Activated naive CD4-positive, alpha-beta T cell treated with anti-CD3 and anti-CD28 coated beads, Interleukin-2, amount 10 ng/mL, durations not matched to agents 7 days and 5 days (primary cell): ENCODE measurements around the gene MOB1A.

ENCODE experiments used
- CTCF ChIA-PET: fragments of 350-600 bp; sonication (Branson Sonifier 250); formaldehyde crosslinking; loops from one replicate; lab custom pipeline; 2021; ENCODE audit warnings: antibody characterized with exemption; lab: Charles Lee
- DNase-seq: peaks from one replicate; pipeline ENCODE4 v3.0.0-alpha.2; 2020
- H3K27ac Mint-ChIP-seq: one replicate; pipeline ENCODE4 v1.8.0; 2021; ENCODE audit warnings: mild to moderate bottlenecking, moderate library complexity, mixed read lengths
- H3K27me3 Mint-ChIP-seq: one replicate; pipeline ENCODE4 v1.8.0; 2021; ENCODE audit warnings: mild to moderate bottlenecking, mixed read lengths
- H3K36me3 Mint-ChIP-seq: one replicate; pipeline ENCODE4 v1.8.0; 2021; ENCODE audit warnings: mixed read lengths
- H3K4me1 Mint-ChIP-seq: one replicate; pipeline ENCODE4 v1.8.0; 2021; ENCODE audit warnings: mixed read lengths
- H3K4me3 Mint-ChIP-seq: one replicate; pipeline ENCODE4 v1.8.0; 2021; ENCODE audit warnings: mild to moderate bottlenecking, moderate library complexity, mixed read lengths
- H3K9me3 Mint-ChIP-seq: one replicate; pipeline ENCODE4 v1.8.0; 2021; ENCODE audit warnings: mixed read lengths

MOB1A gene

DNA sequence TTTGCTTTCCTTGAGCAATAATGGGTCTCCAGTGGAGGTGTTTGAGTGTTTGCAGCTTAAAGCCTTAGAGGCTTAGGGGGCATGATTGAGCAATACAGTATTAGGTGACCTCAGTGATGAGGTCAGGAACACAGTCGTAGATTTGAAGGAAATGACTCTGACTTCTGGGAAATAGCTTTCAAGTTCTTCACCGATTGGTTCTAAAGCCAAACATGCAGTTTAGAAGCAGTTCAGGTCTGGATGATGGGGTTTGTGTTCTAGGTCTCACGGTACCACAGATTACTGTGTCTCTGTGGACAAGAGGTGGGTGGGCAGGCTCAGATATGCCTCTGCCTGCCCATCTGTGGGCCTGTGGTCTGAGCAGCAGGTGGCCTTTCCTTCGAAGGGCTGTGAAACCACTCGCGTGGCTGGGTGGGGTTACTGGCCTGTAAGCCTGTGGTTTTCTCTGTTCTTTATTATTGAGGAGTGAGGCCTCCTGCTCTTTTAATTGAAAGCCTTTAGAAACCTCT is 27.6 kb upstream of the MOB1A start:
- no peaks in the 10 kb centered on the region for H3K9me3 Mint-ChIP-seq
- peak overlapping the region; percentile 56 for H3K4me3 Mint-ChIP-seq
- peaks cover 74% of the 10 kb centered on the region for H3K36me3 Mint-ChIP-seq
- peaks cover 72% of the 10 kb centered on the region for H3K4me1 Mint-ChIP-seq
- CTCF ChIA-PET: interaction anchor here (1.0 to 1.9 kb wide), 3 partner anchors 27 to 55 kb away, joined by 3 to 13 read pairs (median 3); partner anchors contain the start of gene MOB1A
- DNase-seq: peak; percentile 65
- H3K27me3 Mint-ChIP-seq: no peaks in the 10 kb centered on the region
- H3K27ac Mint-ChIP-seq: peak overlapping the region; percentile 98

- CTCF ChIA-PET: interaction anchor here (1.0 to 1.9 kb wide), 3 partner anchors 27 to 54 kb away, joined by 3 to 13 read pairs (median 3); partner anchors contain the start of gene MOB1A
- Mint-ChIP-seq H3K4me3 (peak overlapping the region; percentile 56), H3K9me3 (no peaks in the 10 kb centered on the region), H3K27me3 (no peaks in the 10 kb centered on the region), H3K4me1 (peaks cover 78% of the 10 kb centered on the region), H3K36me3 (peaks cover 73% of the 10 kb centered on the region), H3K27ac (peak overlapping the region; percentile 98)
- DNase-seq: peak; percentile 50
These were observed 26.9 kb upstream of the MOB1A start for GRCh38 chr2:74205596-74205995.

DNA sequence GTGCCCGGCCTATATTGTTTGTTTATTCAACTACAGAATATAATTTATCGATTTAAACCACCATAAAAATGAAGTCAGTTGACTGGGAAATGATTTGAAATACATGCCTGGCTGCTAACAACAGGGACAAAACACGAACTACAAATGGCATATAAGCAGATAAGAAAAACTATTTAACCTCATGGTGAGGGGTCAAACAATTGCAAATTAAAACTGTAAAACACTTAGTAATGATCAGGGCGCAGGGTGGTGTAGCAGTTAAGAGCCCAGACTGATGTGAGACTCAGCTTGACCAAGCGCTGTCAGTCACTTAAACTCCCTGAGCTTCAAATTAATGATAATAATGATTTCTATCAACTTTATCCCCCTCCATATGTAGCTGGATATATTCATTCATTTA is 26.4 kb upstream of the MOB1A start:
- H3K4me1 Mint-ChIP-seq: peaks cover 83% of the 10 kb centered on the region
- H3K4me3 Mint-ChIP-seq: peak overlapping the region; percentile 56
- H3K36me3 Mint-ChIP-seq: peaks cover 71% of the 10 kb centered on the region
- H3K27me3 Mint-ChIP-seq: no peaks in the 10 kb centered on the region
- no peaks in the 10 kb centered on the region for H3K9me3 Mint-ChIP-seq
- no peak for DNase-seq
- H3K27ac Mint-ChIP-seq: peak overlapping the region; percentile 98
- CTCF ChIA-PET: interaction anchor here (1.0 to 1.9 kb wide), 4 partner anchors 26 to 85 kb away, joined by 3 to 13 read pairs (median 3); partner anchors contain the start of gene MOB1A

DNA sequence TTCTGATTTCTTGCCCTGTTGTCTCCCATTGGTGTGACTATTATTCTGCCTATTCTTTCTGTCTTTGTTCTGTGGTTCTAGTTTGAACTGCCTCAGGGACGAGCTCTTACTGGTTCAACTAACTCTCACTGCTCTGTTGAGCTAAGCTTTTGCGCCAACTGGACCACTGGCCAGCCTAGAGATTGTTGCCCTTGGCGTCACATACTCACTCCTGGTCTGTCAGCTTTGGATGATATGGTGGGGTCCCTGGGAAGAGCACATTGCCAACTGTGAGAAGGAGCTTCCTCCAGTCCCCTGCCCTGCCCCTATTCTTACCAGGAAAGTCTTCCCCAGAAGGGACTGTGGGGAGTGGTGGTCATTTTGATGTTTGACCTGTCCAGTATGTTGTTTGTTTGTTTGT is 25.8 kb upstream of the MOB1A start:
- no peaks in the 10 kb centered on the region for H3K9me3 Mint-ChIP-seq
- CTCF ChIA-PET: interaction anchor here (1.0 to 1.9 kb wide), 3 partner anchors 10 to 84 kb away, joined by 3 to 13 read pairs (median 3); partner anchors contain the start of gene MOB1A
- no peaks in the 10 kb centered on the region for H3K27me3 Mint-ChIP-seq
- H3K27ac Mint-ChIP-seq: peak overlapping the region; percentile 98
- DNase-seq: no peak
- peaks cover 84% of the 10 kb centered on the region for H3K4me1 Mint-ChIP-seq
- no peak overlapping the region for H3K4me3 Mint-ChIP-seq
- peaks cover 69% of the 10 kb centered on the region for H3K36me3 Mint-ChIP-seq

GRCh38 chr2:74201596-74201995 is 22.9 kb upstream of the MOB1A start:
- Mint-ChIP-seq H3K4me1 (peaks cover 84% of the 10 kb centered on the region), H3K9me3 (no peaks in the 10 kb centered on the region), H3K36me3 (peaks cover 50% of the 10 kb centered on the region), H3K27me3 (peaks cover 6% of the 10 kb centered on the region), H3K27ac (peak overlapping the region; percentile 78), H3K4me3 (peak overlapping the region; percentile 39)
- no peak for DNase-seq
- CTCF ChIA-PET: no interaction called here

DNA sequence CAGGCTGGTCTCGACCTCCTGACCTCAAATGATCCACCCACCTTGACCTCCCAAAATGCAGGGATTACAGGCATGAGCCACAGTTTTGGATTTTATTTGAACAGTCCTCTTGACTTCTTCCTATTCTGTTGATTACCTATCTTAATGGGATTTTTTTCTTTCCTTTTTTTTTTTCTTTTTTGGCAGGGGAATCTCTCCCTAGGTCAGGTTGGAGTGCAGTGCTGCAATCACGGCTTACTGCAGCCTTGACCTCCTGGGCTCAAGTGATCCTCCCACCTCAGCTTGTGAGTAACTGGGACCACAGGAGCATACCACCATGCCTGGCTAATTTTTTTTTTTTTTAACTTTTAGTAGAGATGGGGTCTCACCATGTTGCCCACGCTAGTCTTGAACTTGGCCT is 22.5 kb upstream of the MOB1A start:
- Mint-ChIP-seq H3K4me1 (peaks cover 80% of the 10 kb centered on the region), H3K36me3 (peaks cover 46% of the 10 kb centered on the region), H3K4me3 (peak overlapping the region; percentile 94), H3K27ac (peak overlapping the region; percentile 63), H3K9me3 (no peaks in the 10 kb centered on the region), H3K27me3 (peaks cover 6% of the 10 kb centered on the region)
- CTCF ChIA-PET: no interaction called here
- DNase-seq: no peak

- Mint-ChIP-seq H3K27ac (peak overlapping the region; percentile 99), H3K4me1 (peaks cover 67% of the 10 kb centered on the region), H3K36me3 (peaks cover 37% of the 10 kb centered on the region), H3K9me3 (no peaks in the 10 kb centered on the region), H3K4me3 (peak overlapping the region; percentile 94), H3K27me3 (peaks cover 6% of the 10 kb centered on the region)
- CTCF ChIA-PET: interaction anchor here (1.5 to 4.2 kb wide), 3 partner anchors 16 to 21 kb away, joined by 6 to 32 read pairs (median 7); partner anchors contain the start of gene MOB1A
- no peak for DNase-seq
These were observed 21.2 kb upstream of the MOB1A start for GRCh38 chr2:74199871-74200305.

- peak overlapping the region; percentile 99 for H3K27ac Mint-ChIP-seq
- DNase-seq: no peak
- no peaks in the 10 kb centered on the region for H3K9me3 Mint-ChIP-seq
- peaks cover 61% of the 10 kb centered on the region for H3K4me1 Mint-ChIP-seq
- peaks cover 6% of the 10 kb centered on the region for H3K27me3 Mint-ChIP-seq
- H3K36me3 Mint-ChIP-seq: peaks cover 34% of the 10 kb centered on the region
- CTCF ChIA-PET: interaction anchor here (0.7 to 4.2 kb wide), 8 partner anchors 15 to 374 kb away, joined by 3 to 32 read pairs (median 5); partner anchors contain the start of genes BOLA3 and MOB1A
- peak overlapping the region; percentile 94 for H3K4me3 Mint-ChIP-seq
These were observed 20.6 kb upstream of the MOB1A start for GRCh38 chr2:74199275-74199701.

GRCh38 chr2:74198461-74199274 is 20.0 kb upstream of the MOB1A start, which contains the start of gene MTHFD2:
Gene MTHFD2, plus strand, starts transcription at chr2:74198615. Its CDS starts 27 bp downstream, at chr2:74198642.
- peaks cover 28% of the 10 kb centered on the region for H3K36me3 Mint-ChIP-seq
- DNase-seq: peak; percentile 94
- H3K4me1 Mint-ChIP-seq: peaks cover 55% of the 10 kb centered on the region
- peak within 1 kb of the TSS; percentile 94 for H3K4me3 Mint-ChIP-seq
- no peaks in the 10 kb centered on the region for H3K9me3 Mint-ChIP-seq
- CTCF ChIA-PET: interaction anchor here (0.7 to 4.2 kb wide), 8 partner anchors 15 to 374 kb away, joined by 3 to 32 read pairs (median 5); partner anchors contain the start of genes BOLA3 and MOB1A
- H3K27me3 Mint-ChIP-seq: peaks cover 6% of the 10 kb centered on the region
- H3K27ac Mint-ChIP-seq: peak within 1 kb of the TSS; percentile 99

DNA sequence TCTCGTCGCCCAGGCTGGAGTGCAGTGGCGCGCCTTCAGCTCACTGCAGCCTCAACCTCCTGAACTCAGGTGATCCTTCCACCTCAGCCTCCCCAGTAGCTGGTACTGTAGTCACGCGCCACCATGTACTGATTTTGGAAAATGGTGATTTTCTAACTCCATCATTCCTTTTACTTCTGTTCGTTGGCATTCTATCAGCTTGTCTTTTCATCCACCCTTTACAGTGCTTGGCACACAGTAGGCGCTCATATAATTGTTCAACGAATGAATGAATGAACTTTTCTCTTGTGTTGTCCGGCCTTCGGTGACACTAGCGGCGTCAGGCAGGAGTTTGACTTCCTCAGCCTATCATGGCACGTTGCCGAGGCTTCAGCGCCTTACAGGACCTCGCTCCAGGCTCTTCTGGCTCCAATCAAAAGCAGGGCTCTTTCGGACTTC is 19.4 kb upstream of the MOB1A start:
- Mint-ChIP-seq H3K27me3 (peaks cover 6% of the 10 kb centered on the region), H3K4me1 (peaks cover 50% of the 10 kb centered on the region), H3K36me3 (peaks cover 22% of the 10 kb centered on the region), H3K27ac (peak overlapping the region; percentile 99), H3K4me3 (peak overlapping the region; percentile 94), H3K9me3 (no peaks in the 10 kb centered on the region)
- DNase-seq: peak; percentile 24
- CTCF ChIA-PET: interaction anchor here (0.5 to 4.2 kb wide), 6 partner anchors 14 to 268 kb away, joined by 4 to 32 read pairs (median 6); partner anchors contain the start of gene MOB1A

DNA sequence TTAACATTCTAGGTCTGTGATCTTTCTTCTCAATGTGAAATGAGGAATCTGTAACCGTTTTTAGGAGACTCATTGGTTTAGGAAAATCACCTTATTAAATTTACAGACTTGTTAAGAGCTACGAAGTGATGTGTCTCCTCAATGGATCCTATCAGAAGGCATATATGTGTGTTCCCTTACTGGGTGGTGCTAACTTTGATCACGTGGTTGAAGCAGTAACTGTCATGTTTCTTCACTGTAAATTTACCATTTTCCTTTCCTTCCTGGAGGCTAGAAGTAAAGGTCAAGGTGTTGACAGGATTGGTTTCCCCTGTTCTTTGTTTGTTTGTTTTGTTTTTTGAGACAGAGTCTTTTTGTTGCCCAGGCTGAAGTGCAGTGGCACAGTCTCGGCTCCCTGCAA is 18.4 kb upstream of the MOB1A start:
- peak overlapping the region; percentile 66 for H3K27ac Mint-ChIP-seq
- peaks cover 43% of the 10 kb centered on the region for H3K4me1 Mint-ChIP-seq
- DNase-seq: no peak
- peaks cover 11% of the 10 kb centered on the region for H3K27me3 Mint-ChIP-seq
- H3K9me3 Mint-ChIP-seq: no peaks in the 10 kb centered on the region
- CTCF ChIA-PET: interaction anchor here (0.9 to 4.2 kb wide), 3 partner anchors 18 to 46 kb away, joined by 3 to 32 read pairs (median 4); partner anchors contain the start of gene MOB1A
- H3K4me3 Mint-ChIP-seq: no peak overlapping the region
- peaks cover 19% of the 10 kb centered on the region for H3K36me3 Mint-ChIP-seq

GRCh38 chr2:74194799-74195198 is 16.1 kb upstream of the MOB1A start:
- H3K27ac Mint-ChIP-seq: no peak overlapping the region
- H3K4me3 Mint-ChIP-seq: no peak overlapping the region
- H3K4me1 Mint-ChIP-seq: peaks cover 21% of the 10 kb centered on the region
- CTCF ChIA-PET: no interaction called here
- DNase-seq: no peak
- peaks cover 10% of the 10 kb centered on the region for H3K36me3 Mint-ChIP-seq
- peaks cover 27% of the 10 kb centered on the region for H3K27me3 Mint-ChIP-seq
- H3K9me3 Mint-ChIP-seq: no peaks in the 10 kb centered on the region

DNA sequence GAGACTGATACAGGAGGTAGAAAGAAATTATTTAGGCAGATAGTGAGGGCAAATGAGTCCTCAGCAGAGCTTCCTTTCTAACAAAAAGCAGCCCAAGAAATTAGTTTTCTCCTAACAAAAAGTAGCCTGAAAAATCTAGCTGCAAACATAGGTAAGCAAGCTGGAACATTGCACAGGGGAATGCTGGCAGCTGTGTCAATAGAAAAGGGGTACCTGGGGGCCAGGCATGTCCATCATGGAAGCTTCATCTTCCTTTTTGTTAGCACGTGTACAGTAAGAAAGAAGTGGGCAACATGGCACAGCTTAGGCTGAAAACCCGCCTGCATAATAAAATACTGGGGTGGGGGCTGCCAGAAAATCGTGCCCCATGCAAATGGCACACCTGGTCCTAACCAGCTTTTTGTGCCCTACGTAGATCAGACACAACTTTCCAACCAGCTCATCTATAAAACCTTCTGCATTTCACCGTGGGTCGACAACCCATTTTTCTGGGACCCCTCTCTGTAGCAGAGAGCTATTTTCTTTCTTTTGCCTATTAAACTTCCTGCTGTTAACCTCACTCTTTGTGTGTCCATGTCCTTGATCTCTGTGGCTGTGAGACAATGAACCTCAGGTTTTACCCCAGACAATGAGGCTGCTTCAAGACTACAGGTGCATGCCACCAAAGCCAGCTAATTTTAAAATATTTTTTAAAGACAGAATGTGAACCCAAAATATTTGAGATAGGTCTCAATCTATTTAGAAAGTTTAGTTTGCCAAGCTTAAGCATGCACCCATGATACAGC is 13.1 kb upstream of the MOB1A start:
- DNase-seq: no peak
- Mint-ChIP-seq H3K4me1 (peaks cover under 1% of the 10 kb centered on the region), H3K4me3 (no peak overlapping the region), H3K36me3 (no peaks in the 10 kb centered on the region), H3K27me3 (peaks cover 21% of the 10 kb centered on the region), H3K27ac (no peak overlapping the region), H3K9me3 (no peaks in the 10 kb centered on the region)
- CTCF ChIA-PET: interaction anchor here (1.0 to 1.2 kb wide), 2 partner anchors 12 to 13 kb away, joined by 3 to 6 read pairs; partner anchors contain the start of gene MOB1A
